Left lung (tissue), 10 donors: Measurements from ENCODE around the gene SELL. TPM values are rescaled to one million over a fixed set of nuclear protein-coding genes. Genes with fewer than 3 reads are reported as not detected.

Source experiments
- ATAC-seq: fragments of 200-7000 bp; cut with Tn5 transposase; one replicate; pipeline ENCODE4 v1.9.1; 2020; ENCODE audit warnings: moderate library complexity
- DNase-seq, 4 donors: peaks; one replicate each; pipeline ENCODE4 v3.0.0-alpha.2; 2013 to 2020
- H3K27ac ChIP-seq, 2 donors: fragments of 200-600 bp; sonication (generic) in 1 of 2; one replicate each; pipeline versions ENCODE4 v1.5.0 to v1.8.0; 2020 to 2021
- H3K27me3 ChIP-seq, 2 donors: fragments of 200-600 bp; sonication (generic) in 1 of 2; one replicate each; pipeline versions ENCODE4 v1.5.0 to v1.8.0; 2020 to 2021
- H3K36me3 ChIP-seq, 2 donors: fragments of 200-600 bp; sonication (generic) in 1 of 2; one replicate each; pipeline versions ENCODE4 v1.5.0 to v1.8.0; 2020 to 2021
- H3K4me1 ChIP-seq, 2 donors: fragments of 200-600 bp; one replicate each; pipeline ENCODE4 v1.8.0; 2021
- H3K4me3 ChIP-seq, 2 donors: fragments of 200-600 bp; sonication (generic) in 1 of 2; one replicate each; pipeline versions ENCODE4 v1.5.0 to v1.8.0; 2020 to 2021; ENCODE audit warnings: mild to moderate bottlenecking in 1 of 2
- H3K9me3 ChIP-seq, 2 donors: fragments of 200-600 bp; sonication (generic) in 1 of 2; one replicate each; pipeline versions ENCODE4 v1.5.0 to v1.8.0; 2020 to 2021
- CTCF ChIP-seq, 2 donors: fragments of 200-600 bp; sonication (generic) in 1 of 2; IDR thresholded peaks; one replicate each; pipeline versions ENCODE4 v1.5.0 to v1.8.0; 2021; ENCODE audit warnings: antibody characterized with exemption in 2 of 2
- intact Hi-C, 2 donors: fragments of 100-400 bp; cut with DNase I; formaldehyde crosslinking; loops; one replicate each; pipeline versions ENCODE4 v1.11.2 to v1.14.2; 2022
- polyA plus RNA-seq, 6 donors: library from polyadenylated mRNA; unstranded; fragments of 120-200 nt; gene quantifications; one replicate each; pipeline ENCODE4 v1.2.1, GENCODE V29; 2013; ENCODE audit not compliant: insufficient read length in 6 of 6
- total RNA-seq, 2 donors: library from RNA; stranded (reverse); fragmentation: NEBNext Ultra II Directional; extraction: Animal tissue kit (Norgen Biotek cat#: 25700); gene quantifications; one replicate each; pipeline ENCODE4 v1.2.1, GENCODE V29; 2021
- donor health status: DM: no; HTN: yes; CAD: no.
- donor health status: DM: no; HTN: no; CAD: no.

The SELL gene
- total and polyA plus RNA-seq, 8 donors, result 2.6 to 59.2 (median 3.9) TPM

- Histone ChIP-seq H3K4me1 (peaks cover 0 to 48% of the 10 kb centered on the region in 2 donors), H3K27ac (peak overlapping the region in 1 of 2 donors; percentile 87), H3K9me3 (no peaks in the 10 kb centered on the region), H3K4me3 (no peak overlapping the region), H3K36me3 (peaks cover 0 to 16% of the 10 kb centered on the region in 2 donors), H3K27me3 (no peaks in the 10 kb centered on the region)
- intact Hi-C loops, result no loop called here
- TF ChIP-seq CTCF (IDR thresholded peaks at IDR 0.05), result no peak
- DNase-seq (no peak), ATAC-seq (no peak)
Measured at GRCh38 chr1:169698976-169699375, 12.4 kb downstream of the SELL start.

- H3K9me3 ChIP-seq, result no peaks in the 10 kb centered on the region
- no peaks in the 10 kb centered on the region for H3K27me3 ChIP-seq
- peaks cover 0 to 12% of the 10 kb centered on the region in 2 donors for H3K36me3 ChIP-seq
- intact Hi-C loops, result no loop called here
- TF ChIP-seq CTCF (IDR thresholded peaks at IDR 0.05), result no peak
- peaks cover 1 to 61% of the 10 kb centered on the region in 2 donors for H3K4me1 ChIP-seq
- ATAC-seq (no peak), DNase-seq (no peak)
- peak overlapping the region in 1 of 2 donors; percentile 87 for H3K27ac ChIP-seq
- no peak overlapping the region for H3K4me3 ChIP-seq
Measured at GRCh38 chr1:169697755-169698154, 13.7 kb downstream of the SELL start.

GRCh38 chr1:169696273-169697100, 14.9 kb downstream of the SELL start:
- intact Hi-C loops, result no loop called here
- Histone ChIP-seq H3K36me3 (peaks cover 0 to 12% of the 10 kb centered on the region in 2 donors), H3K4me3 (no peak overlapping the region), H3K9me3 (no peaks in the 10 kb centered on the region), H3K4me1 (peaks cover 3 to 71% of the 10 kb centered on the region in 2 donors), H3K27ac (peak overlapping the region in 1 of 2 donors; percentile 87), H3K27me3 (no peaks in the 10 kb centered on the region)
- DNase-seq (no peak), ATAC-seq (no peak)
- TF ChIP-seq CTCF (IDR thresholded peaks at IDR 0.05), result no peak

- H3K4me3 ChIP-seq, result no peak overlapping the region
- no peaks in the 10 kb centered on the region for H3K36me3 ChIP-seq
- intact Hi-C loops, result no loop called here
- peaks cover 3 to 69% of the 10 kb centered on the region in 2 donors for H3K4me1 ChIP-seq
- H3K27ac ChIP-seq, result peak overlapping the region in 1 of 2 donors; percentile 87
- peak; percentile 24 for ATAC-seq
- no peaks in the 10 kb centered on the region for H3K9me3 ChIP-seq
- no peaks in the 10 kb centered on the region for H3K27me3 ChIP-seq
- no peak for TF ChIP-seq CTCF (IDR thresholded peaks at IDR 0.05)
- DNase-seq, result no peak
Measured at GRCh38 chr1:169694304-169695075, 16.9 kb downstream of the SELL start.
